ENCODE results near the gene CUTA. TPM values are rescaled to one million over a fixed set of nuclear protein-coding genes. Genes with fewer than 3 reads are reported as not detected.
"Not testable (repeated sequence)": the region's sequence is repeated elsewhere in the genome, so short reads cannot be mapped to it uniquely, and the experiment has no call there.

The CUTA gene
- polyA plus RNA-seq, 3 donors, result 225 to 264 (median 238) TPM

GRCh38 chr6:33413241-33414120 lies 4.4 kb downstream of the CUTA start:
- DNase-seq, result no peak

DNA sequence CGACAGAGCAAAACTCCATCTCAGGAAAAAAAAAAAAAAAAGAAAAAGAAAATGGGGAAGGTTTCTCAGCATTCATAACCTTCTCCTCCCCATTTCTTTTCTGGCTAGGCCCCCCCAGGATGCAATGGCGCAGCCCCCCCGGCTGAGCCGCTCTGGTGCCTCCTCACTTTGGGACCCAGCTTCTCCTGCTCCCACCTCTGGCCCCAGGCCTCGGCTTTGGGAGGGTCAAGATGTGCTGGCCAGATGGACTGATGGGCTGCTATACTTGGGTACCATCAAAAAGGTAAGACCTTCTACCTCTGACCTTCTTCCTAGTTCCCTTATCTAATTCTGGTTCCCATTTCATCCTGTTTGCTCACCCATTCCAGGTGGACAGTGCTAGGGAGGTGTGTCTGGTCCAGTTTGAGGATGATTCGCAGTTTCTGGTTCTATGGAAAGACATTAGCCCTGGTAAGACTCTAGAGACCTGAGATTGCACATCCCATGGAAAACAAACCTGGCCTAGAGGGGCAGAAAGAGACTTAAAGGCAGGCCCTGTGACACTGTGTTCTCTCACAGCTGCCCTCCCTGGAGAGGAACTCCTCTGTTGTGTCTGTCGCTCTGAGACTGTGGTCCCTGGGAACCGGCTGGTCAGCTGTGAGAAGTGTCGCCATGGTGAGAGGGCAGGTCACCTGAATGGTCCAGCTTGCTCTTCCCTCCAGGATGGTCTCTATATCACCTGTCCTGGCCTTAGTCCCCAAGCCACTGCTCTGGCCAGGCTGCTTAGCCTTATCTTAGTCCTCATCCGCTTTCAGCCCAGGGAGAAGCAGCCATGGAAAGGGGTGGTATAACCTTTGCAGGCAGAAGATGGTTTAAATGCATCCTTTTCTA lies 5.5 kb downstream of the CUTA start:
- DNase-seq, result no peak

DNA sequence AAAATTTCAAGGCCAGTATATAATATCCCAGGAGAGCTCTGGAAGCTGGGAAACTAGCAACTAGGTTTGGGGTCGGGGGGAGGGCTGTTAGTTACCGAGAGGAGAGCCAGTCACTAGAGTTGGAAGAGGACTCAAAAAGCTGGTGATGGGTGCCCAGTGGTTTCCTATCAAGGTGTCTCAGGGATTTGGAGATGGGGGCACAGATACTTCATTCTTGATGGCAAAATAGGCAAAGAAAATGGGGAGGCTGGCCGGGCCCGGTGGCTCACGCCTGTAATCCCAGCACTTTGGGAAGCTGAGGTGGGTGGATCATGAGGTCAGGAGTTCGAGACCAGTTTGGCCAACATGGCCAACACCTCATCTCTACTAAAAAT lies 6.3 kb downstream of the CUTA start:
- no peak for DNase-seq

- DNase-seq, result no peak
These were observed 6.9 kb downstream of the CUTA start, which contains the start of gene PHF1 for GRCh38 chr6:33410711-33411631. Gene PHF1 (plus strand): TSS chr6:33411014. CDS start chr6:33412264, 1,250 bp downstream.

GRCh38 chr6:33410050-33410710 lies 7.7 kb downstream of the CUTA start:
- peak; percentile 97 for DNase-seq

DNA sequence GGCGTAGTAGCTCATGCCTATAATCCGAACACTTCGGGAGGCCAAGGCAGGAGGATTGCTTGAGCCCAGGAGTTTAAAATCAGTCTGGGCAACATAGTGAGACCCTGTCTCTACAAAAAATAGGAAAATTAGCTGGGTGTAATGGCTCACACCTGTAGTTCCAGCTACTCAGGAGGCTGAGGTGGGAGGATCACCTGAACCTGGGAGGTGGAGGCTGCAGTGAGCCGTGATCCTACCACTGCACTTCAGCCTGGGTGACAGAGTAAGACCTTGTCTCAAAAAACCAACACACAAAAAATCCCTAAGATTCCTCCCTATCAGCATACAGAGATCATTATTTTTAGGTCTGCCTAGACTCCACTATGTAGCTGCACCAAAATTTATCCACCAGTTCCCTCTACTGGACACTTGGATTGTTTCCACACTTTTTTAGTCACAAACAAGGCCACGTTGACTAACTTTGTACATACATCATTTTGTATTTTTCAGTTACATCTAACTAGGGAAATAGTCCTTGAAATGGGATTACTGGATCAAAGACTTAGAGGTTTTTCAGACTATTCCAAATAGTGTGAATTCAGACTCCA lies 10.7 kb downstream of the CUTA start:
- no peak for DNase-seq

DNA sequence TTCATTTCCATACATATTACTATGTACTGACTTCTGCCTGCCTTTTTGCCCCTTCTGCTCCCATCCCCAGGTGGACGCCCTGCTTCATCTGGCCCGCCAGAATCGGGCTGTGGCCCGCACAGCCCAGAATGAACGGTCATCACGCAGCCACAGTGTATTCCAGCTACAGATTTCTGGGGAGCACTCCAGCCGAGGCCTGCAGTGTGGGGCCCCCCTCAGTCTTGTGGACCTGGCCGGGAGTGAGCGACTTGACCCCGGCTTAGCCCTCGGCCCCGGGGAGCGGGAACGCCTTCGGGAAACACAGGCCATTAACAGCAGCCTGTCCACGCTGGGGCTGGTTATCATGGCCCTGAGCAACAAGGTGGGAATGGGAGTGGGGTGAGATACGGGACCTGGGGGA lies 11.8 kb downstream of the CUTA start:
- no peak for DNase-seq

DNA sequence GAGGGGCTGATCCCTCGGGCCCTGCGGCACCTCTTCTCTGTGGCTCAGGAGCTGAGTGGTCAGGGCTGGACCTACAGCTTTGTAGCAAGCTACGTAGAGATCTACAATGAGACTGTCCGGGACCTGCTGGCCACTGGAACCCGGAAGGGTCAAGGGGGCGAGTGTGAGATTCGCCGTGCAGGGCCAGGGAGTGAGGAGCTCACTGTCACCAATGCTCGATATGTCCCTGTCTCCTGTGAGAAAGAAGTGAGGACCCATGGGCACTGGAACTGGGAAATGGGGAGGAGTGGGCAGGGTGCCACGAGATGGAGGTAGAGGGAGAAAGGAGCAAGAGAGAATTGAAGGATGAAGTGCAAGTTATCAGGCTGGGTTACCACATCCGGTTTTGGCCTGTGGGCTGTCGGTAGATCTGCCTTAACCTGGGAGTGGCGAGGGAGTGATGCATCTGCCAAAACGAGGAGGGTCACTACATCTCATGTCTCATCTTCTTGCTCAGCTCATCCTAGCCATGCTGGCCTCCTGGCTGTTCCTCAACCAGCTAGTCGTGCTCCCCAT lies 12.4 kb downstream of the CUTA start:
- no peak for DNase-seq

GRCh38 chr6:33404884-33405283 lies 13.0 kb downstream of the CUTA start:
- no peak for DNase-seq

DNA sequence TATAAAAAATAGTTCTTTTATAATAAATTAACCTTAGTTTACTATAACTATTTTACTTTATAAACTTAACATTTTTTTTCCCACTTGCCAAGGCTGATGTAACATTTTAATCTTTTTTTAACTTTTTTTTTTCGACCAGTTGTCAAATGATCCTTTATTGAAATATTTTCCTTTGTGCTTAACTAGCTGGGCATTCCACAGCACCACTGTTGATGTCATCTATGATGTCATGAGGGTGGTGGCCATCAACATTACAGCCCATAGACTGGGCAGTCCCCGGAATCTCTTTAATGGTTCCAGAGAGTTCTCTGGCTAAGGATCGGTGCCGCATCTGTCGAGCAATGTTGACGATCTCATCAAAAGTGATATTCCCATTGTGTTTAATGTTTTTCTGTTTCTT lies 18.0 kb downstream of the CUTA start:
- not testable (repeated sequence) for DNase-seq

DNA sequence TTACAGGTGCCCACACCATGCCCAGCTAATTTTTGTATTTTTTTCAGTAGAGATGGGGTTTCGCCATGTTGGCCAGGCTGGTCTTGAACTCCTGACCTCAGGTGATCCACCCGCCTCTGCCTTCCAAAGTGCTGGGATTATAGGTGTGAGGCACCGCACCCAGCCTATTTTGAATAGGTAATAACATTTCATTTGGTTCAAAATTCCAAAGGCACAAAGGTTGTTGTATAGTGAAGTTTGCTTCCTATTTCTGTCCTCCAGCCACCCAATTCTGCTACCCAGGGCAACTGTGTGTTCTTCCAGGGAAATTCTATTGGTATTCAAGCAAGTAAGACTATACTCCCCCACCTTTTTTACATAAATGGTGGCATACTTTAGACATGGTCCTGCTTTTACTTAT lies 19.3 kb downstream of the CUTA start:
- DNase-seq, result not testable (repeated sequence)

- no peak for DNase-seq
These were observed 20.4 kb downstream of the CUTA start for GRCh38 chr6:33397541-33397940.

DNA sequence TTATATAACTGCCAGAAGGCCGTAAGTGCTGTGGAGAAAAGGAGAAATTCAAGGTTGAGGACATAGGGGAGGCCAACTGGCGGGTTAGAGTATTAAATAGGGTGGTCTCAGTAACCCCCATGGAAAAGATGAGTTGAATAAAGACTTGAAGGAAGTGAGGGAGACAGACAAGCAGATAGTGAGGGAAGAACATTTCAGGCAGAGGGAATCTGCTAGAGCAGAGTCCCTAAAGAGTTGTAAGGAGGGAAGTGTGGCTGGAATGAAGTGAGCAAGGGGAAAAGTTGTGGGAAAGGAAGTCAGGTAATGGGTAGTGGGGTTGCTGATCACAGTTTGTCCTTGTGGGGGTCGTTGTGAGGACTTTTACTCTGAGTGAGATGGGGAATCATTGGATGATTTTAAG lies 24.9 kb downstream of the CUTA start:
- DNase-seq, result no peak

GRCh38 chr6:33392595-33392948 lies 25.3 kb downstream of the CUTA start:
- no peak for DNase-seq

GRCh38 chr6:33391922-33392594 lies 25.8 kb downstream of the CUTA start:
- no peak for DNase-seq

DNA sequence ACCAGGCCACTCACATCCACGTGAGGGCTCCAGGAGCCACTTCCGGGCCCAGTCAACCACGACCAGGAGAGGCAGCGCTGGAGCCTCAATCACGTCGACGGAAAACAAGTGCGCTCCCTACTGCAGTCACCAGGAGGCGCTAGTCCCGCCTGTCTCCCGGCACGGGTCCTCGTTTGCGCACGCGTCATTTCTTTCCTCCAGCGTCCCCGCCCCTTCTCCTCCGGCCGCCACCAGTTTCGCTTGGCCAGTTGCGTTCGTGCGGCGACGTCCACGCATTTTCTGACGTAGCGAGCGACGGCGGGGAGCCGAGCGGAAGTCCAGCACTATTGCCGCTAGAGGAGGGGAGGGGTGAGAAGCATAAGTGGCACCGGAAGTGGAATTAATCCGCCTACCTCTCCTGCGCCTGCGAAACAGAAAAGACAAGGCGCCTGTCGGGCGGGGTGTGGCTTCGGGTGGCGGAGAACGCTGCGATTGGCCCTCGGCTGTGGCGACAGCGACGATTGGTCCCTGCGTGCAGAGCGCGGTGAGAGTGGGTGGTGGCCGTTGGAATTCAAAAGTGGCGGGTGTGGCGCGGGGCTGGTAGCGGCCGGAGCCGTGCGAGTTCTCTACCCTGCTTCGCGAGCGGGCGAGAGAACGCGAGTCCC lies 26.5 kb downstream of the CUTA start, which contains the start of gene KIFC1:
KIFC1 (plus strand) TSS at position 546 of the 644 bp plus-strand sequence. CDS start 163 bp downstream, outside the sequence.
- peak; percentile 99 for DNase-seq

GRCh38 chr6:33390767-33391277 lies 27.1 kb downstream of the CUTA start:
- DNase-seq, result no peak

GRCh38 chr6:33390173-33390572 lies 27.7 kb downstream of the CUTA start:
- no peak for DNase-seq

GRCh38 chr6:33384581-33385020 lies 33.3 kb downstream of the CUTA start:
- no peak for DNase-seq

All from renal pelvis (tissue), 4 donors.